HG02884 (cell line): ENCODE measurements around the gene SCYL1.

Experiments
- ATAC-seq: cut with Tn5 transposase; IDR thresholded peaks from one replicate; pipeline ENCODE4 v1.9.1; 2021; ENCODE audit warnings: mild to moderate bottlenecking, moderate library complexity; ENCODE audit not compliant: unreplicated experiment

Gene SCYL1

DNA sequence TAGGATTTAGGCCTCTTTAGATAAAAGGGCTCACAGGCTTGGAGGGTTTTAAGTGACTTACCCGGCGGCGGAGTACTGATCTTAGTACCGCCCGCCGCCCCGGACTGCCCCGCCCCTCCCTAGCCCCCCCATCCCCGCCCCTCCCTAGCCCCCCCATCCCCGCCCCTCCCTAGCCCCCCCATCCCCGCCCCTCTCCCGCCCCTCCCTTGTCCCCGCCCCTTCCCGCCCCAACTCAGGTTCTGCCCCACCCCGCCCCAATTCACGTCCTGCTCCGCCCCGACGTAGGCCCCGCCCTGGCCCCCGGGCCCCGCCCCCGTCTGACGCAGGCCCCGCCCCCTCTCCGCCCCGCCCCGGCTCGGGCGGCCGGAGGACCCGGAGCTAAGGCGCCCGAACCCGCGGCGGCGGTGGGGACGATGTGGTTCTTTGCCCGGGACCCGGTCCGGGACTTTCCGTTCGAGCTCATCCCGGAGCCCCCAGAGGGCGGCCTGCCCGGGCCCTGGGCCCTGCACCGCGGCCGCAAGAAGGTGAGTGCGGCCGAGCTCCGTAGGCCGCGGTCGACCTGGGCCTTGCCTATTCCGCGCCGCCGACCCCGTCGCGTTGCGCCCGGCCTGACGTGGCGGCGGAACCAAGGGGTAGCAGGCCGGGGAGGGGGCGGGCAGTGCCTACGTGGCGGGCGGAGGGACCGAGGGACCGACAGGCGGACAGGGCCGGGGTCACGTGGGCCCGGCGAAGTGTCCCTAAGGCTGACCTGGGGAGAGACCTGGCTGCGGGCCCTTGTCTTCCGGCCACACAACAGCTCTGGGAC is at the start of gene SCYL1:
Gene SCYL1 (plus strand): TSS at position 343 of the 805 bp plus-strand sequence. CDS start 71 bp downstream, at position 414.
- no peak for ATAC-seq

DNA sequence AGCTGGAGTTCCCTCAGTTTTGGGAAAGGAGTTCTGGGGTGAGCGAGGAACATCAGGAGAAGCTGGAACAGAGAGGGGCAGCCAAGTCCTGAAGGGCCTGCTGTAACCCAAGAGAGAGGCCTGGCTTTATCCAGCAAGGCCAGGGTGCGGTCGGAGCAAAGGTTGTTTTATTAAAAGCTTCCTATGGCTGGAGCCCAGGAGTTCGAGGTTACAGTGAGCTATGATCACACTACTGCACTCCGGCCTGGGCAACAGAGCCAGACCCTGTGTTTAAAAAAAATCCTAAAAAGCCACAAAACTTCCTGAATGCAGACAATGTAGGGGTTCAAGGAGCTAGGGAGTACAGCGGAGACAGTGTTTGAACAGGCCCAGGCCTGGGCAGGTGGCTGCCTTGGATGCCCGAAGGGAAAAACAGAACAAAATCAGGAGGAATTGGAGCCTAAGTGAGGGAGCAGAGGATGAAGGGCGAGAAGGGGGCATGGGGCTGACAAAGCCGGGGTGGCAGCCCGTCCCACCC is 48.2 kb upstream of the SCYL1 start:
- ATAC-seq, result no peak

- ATAC-seq, result peak; percentile 85
These were observed 47.5 kb upstream of the SCYL1 start for GRCh38 chr11:65477149-65477965.

GRCh38 chr11:65478388-65479183 is 46.3 kb upstream of the SCYL1 start:
- no peak for ATAC-seq

DNA sequence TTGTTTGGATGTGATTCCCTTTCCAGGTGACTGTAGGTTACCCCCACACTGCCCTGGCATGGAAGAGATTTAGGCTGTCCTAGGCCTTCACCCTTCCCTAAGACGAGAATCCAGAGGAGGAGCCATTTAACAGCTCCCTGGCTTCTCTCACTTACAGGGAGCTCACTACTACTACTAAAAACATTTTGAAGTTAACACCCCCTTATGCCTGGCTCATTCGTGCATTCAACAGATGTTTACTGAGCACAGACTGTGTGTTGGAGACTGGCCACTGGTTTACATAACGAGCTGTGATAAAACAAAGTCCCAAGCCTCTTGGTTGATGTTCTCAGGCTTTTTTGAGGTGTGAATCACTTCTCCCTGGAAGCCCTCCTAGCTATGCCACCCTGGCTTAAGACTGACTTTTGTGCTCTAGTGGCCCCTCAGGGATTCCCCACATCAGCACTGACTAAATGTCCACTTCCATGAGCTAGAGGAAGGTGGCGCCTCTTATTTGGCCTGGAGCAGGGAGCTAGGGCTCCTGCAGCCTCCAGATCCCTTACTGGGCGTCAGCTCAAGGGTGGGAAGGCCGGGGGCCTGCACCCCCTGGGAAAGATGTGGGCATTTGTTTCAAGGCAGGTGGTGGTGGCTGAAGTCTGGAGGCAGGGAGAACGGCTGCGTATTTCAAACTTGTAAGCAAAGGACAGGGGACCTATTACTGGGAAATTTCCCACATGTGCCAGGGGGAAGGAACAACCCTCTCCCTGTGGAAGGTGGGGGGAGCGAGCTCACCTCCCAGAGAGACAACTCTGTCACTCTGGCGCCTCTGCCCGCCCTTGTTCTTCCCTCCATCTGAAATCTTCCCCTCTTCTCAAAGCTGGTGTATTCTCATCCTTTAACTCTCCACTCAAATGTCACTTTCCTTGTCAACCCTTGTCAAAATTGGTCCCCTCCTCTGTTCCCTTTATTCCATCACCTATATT is 45.4 kb upstream of the SCYL1 start:
- no peak for ATAC-seq

DNA sequence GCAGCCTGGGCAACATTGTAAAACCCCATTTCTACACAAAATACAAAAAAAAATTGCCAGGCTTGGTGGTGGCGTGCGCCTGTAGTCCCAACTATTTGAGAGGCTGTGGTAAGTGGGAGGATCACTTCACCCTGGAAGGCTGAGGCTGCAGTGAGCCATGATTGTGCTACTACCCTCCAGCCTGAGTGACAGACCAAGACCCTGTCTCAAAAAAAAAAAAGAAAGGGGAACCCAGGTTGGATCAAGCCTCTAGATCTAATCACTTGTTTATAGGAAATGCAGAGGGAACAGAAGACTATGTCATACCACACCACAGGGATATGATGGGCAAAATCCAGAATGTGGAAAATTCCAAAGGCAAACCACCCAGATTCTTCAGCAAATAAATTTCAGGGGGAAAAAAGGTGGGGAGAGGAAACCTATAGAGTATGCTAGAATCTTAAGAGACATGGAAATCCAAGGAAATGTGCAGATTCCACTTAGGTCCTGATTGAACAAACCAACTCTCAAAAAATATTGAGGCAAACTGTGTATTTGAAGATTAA is 42.5 kb upstream of the SCYL1 start:
- no peak for ATAC-seq

GRCh38 chr11:65485920-65486219 is 39.0 kb upstream of the SCYL1 start:
- ATAC-seq, result no peak

DNA sequence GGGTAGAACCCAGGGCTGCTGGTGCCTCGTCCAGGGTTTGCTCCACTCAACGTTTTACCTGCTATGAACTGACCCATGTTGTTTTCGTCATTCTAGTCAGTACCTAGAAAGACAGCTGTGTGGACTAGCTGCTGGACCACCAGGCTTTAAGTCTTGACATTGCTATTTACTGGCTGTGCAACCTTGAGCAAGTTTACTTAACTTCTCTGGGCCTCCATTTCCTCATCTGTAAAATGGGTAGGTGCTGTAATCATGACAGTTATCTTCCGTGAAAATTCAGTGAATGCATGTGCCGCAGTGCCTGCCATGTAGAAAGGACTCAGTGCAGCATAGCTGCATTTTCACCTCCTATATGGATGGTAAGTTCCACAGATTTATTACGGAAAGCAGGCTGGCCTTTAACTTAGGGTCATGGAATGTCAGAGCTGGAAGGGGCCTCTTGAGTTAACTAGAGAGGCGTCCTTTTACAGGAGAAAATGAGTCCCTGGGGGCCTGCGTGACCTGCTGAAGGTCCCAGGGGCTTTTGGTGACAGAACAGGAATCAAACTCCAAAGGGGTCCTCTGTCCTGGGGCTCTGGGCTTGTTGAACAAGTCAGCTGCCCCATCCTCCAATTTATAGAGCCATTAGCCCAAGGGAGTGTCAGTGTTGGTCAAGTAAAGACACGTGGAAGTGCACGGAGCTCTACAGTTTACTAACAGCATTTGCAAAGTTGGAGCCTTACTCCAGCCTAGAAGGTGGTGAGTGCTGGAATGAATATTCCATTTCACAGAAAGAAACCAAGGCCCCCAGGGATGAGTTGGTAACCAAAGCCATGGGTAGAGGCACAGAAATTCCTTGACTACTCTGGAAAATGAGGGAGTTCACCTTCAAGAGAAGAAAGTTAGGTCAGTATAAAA is 38.1 kb upstream of the SCYL1 start:
- no peak for ATAC-seq

DNA sequence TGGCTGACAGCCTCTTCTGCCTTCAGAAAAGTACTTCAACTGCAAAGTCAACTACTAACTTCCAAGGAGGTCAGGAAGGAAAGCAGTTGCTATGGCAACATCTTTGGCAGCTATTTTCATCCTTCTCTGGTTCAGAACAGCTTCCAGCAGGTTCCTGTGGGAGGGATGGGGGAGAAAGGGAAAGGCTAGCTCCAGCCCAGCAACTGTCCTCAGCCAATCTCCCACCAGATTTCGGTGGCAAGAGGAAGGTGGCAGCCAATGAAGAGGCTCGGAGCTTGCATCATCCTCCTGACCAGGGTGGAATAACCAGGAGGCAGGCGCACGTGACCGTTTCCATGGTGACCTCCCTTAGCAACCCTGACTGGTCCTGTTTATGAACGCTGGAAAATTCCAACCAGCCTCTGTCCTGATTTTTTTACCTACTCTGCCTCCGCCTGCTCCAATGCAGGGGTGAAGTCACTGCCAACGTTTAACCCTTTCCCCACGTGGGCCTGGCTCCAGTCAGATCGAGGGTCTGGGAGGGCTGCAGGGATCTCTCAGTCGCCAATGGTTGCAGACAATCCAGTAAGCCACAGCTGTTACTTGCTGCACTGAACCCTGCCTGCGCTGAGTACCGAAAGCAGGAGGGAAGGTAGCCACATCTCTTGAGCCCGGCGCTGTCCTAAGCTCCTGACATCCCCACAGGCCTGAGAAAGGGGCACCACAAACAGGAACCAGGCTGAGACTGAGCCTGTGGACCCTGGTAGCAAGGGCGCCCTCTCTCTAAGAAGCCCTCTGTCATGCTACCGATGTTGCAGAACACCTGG is 37.2 kb upstream of the SCYL1 start:
- no peak for ATAC-seq

DNA sequence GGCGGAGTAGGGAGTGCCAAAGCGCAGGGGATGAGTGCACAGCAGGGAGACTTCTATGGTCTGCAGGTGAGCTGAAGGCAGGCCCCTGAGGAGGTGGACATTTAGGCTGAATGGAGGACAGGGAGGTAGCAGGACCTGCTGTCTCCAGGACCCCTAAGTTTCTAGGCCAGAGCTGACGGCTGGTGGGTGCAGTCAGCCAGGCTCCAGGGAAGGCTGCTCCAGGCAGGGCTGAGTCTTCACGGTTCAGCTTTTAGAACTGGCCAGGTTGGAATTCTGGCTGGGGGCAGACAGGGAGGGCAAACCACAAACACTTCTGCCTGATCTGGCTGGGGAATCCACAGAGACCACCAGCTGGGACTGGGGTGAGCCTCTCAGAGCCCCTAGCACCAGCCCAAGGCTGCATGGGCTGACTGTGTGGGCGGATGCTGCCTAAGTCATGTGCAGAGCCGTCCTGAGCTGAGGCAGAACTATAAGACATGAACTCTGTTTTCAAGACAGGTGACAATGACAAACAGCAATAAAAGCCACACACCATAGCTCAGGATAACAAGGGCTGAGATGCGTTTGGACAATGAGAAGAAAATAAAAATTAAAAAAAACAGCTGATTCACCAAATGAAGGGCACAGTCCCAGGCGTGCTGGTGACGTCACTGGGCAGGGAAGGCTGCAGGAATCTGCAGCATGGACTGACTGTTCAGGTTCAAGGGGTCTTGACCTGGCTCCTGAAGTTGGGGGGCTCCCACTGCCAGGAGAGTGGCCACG is 36.4 kb upstream of the SCYL1 start:
- no peak for ATAC-seq

- no peak for ATAC-seq
These were observed 35.7 kb upstream of the SCYL1 start for GRCh38 chr11:65489035-65489705.

GRCh38 chr11:65489706-65490320 is 35.1 kb upstream of the SCYL1 start:
- ATAC-seq, result no peak

DNA sequence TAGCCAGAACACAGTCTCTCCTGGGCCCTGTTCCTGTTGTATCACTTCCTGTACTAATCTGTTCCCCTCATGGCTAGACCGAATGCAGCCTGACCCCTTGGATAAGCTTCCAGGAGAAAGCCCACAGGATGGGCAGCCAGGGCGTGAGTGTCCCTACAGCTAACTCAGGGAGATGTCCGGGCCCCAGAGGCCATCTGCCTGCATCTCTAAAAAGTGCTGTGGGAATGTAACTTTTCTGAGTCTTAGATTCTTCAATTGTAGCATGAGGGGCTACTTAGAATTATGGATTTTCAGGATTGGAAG is 33.8 kb upstream of the SCYL1 start:
- no peak for ATAC-seq

- no peak for ATAC-seq
These were observed 33.1 kb upstream of the SCYL1 start for GRCh38 chr11:65491614-65492386.

- no peak for ATAC-seq
These were observed 32.6 kb upstream of the SCYL1 start for GRCh38 chr11:65492387-65492636.
